CD4-positive, alpha-beta T cell (primary cell): ENCODE results near the gene MAPKBP1. TPM values are rescaled to one million over a fixed set of nuclear protein-coding genes. Genes with fewer than 3 reads are reported as not detected.

Source experiments
- ATAC-seq: fragments of 200-7000 bp; cut with Tn5 transposase; one replicate; pipeline ENCODE4 v1.10.0; 2022; ENCODE audit warnings: mild to moderate bottlenecking; ENCODE audit not compliant: poor library complexity
- CTCF ChIA-PET: fragments of 350-600 bp; sonication (Branson Sonifier 250); formaldehyde crosslinking; loops from one replicate; lab custom pipeline; 2021; ENCODE audit warnings: antibody characterized with exemption, inconsistent platforms; lab: Charles Lee
- POLR2A ChIA-PET: fragments of 350-600 bp; sonication (Branson Sonifier 250); formaldehyde crosslinking; loops from one replicate; lab custom pipeline; 2021; ENCODE audit warnings: antibody characterized with exemption, inconsistent platforms; lab: Charles Lee
- DNase-seq, 14 experiments: peaks; one replicate each; pipeline ENCODE4 v3.0.0-alpha.2; 2013 to 2020; ENCODE audit warnings: mixed read lengths in 2 of 14
- H3K27ac ChIP-seq, 2 donors: one replicate each; pipeline versions ENCODE4 v1.5.1 to v1.7.0; 2013; ENCODE audit warnings: low read length in 2 of 2, low read depth in 1 of 2, mild to moderate bottlenecking in 1 of 2
- H3K27me3 ChIP-seq, 2 experiments: 1 replicate in 1 of 2; 2 replicates in 1 of 2; pipeline versions ENCODE4 v1.6.1 to v1.7.0; 2013; ENCODE audit warnings: low read length in 2 of 2, control low read depth in 1 of 2, mild to moderate bottlenecking in 1 of 2, moderate library complexity in 1 of 2; ENCODE audit not compliant: insufficient read depth in 2 of 2, control insufficient read depth in 1 of 2
- H3K36me3 ChIP-seq: one replicate; pipeline ENCODE4 v1.6.1; 2013; ENCODE audit warnings: low read length, control low read depth; ENCODE audit not compliant: insufficient read depth
- H3K4me1 ChIP-seq: one replicate; pipeline ENCODE4 v1.6.1; 2013; ENCODE audit warnings: low read length, control low read depth; ENCODE audit not compliant: insufficient read depth
- H3K4me3 ChIP-seq: one replicate; pipeline ENCODE4 v1.5.1; 2013; ENCODE audit warnings: mild to moderate bottlenecking, low read length, moderate library complexity
- H3K9me3 ChIP-seq, 2 experiments: 1 replicate in 1 of 2; 2 replicates in 1 of 2; pipeline versions ENCODE4 v1.6.1 to v1.7.0; 2013; ENCODE audit warnings: low read length in 2 of 2, mild to moderate bottlenecking in 2 of 2, control low read depth in 1 of 2, moderate library complexity in 1 of 2; ENCODE audit not compliant: control insufficient read depth in 1 of 2, insufficient read depth in 1 of 2
- H3K27ac Mint-ChIP-seq: one replicate; pipeline ENCODE4 v1.8.0; 2020; ENCODE audit warnings: mixed read lengths
- H3K27me3 Mint-ChIP-seq: one replicate; pipeline ENCODE4 v1.8.0; 2021; ENCODE audit warnings: mixed read lengths
- H3K36me3 Mint-ChIP-seq: one replicate; pipeline ENCODE4 v1.8.0; 2021; ENCODE audit warnings: low read depth, mixed read lengths
- H3K4me1 Mint-ChIP-seq: one replicate; pipeline ENCODE4 v1.8.0; 2021; ENCODE audit warnings: low read depth, mixed read lengths
- H3K4me3 Mint-ChIP-seq: one replicate; pipeline ENCODE4 v1.8.0; 2020; ENCODE audit warnings: mild to moderate bottlenecking, mixed read lengths
- H3K9me3 Mint-ChIP-seq: one replicate; pipeline ENCODE4 v1.8.0; 2020; ENCODE audit warnings: mixed read lengths
- CTCF ChIP-seq: fragments of 200-600 bp; IDR thresholded peaks from one replicate; pipeline ENCODE4 v1.8.0; 2022; ENCODE audit warnings: antibody characterized with exemption, mild to moderate bottlenecking
- intact Hi-C, 2 experiments: fragments of 100-400 bp; cut with DNase I in 1 of 2; cut with micrococcal nuclease in 1 of 2; formaldehyde crosslinking; loops; one replicate each; pipeline versions ENCODE4 v1.15.1 to v1.9.0; 2023 to 2025; cut with DNase I, micrococcal nuclease
- total RNA-seq, 174 experiments: library from RNA in 2 of 174; stranded (reverse) in 2 of 174; gene quantifications; one replicate each; pipeline ENCODE4 v1.2.3 and lab custom pipeline; 2021 to 2026

MAPKBP1 gene
- total RNA-seq, 2 experiments from 2014 or later: 26.0 to 30.0 TPM

- H3K27ac Mint-ChIP-seq: no peak overlapping the region
- H3K27me3 ChIP-seq: no peaks in the 10 kb centered on the region
- no peak overlapping the region for H3K4me3 Mint-ChIP-seq
- TF ChIP-seq CTCF: no peak
- no peak for ATAC-seq
- DNase-seq: no peak
- H3K27ac ChIP-seq: no peak overlapping the region
- peaks cover 1% of the 10 kb centered on the region for H3K4me1 ChIP-seq
- H3K27me3 Mint-ChIP-seq: no peaks in the 10 kb centered on the region
- no peaks in the 10 kb centered on the region for H3K4me1 Mint-ChIP-seq
- H3K36me3 ChIP-seq: peaks cover 77% of the 10 kb centered on the region
- peaks cover 41% of the 10 kb centered on the region for H3K36me3 Mint-ChIP-seq
- ChIA-PET POLR2A (interaction anchor here (0.6 kb wide), 1 partner anchor 35 kb away, joined by 4 read pairs; no protein-coding TSS in a partner anchor), CTCF (interaction anchor here (0.7 kb wide), 1 partner anchor 61 kb away, joined by 3 read pairs; no protein-coding TSS in a partner anchor)
- no peaks in the 10 kb centered on the region for H3K9me3 ChIP-seq
- H3K4me3 ChIP-seq: no peak overlapping the region
- H3K9me3 Mint-ChIP-seq: no peaks in the 10 kb centered on the region
- intact Hi-C loops: no loop called here
Observed at GRCh38 chr15:41843571-41843970, 69.3 kb downstream of the MAPKBP1 start.

- no peak for DNase-seq
- Mint-ChIP-seq H3K4me3 (no peak overlapping the region), H3K9me3 (no peaks in the 10 kb centered on the region), H3K27me3 (no peaks in the 10 kb centered on the region), H3K27ac (no peak overlapping the region), H3K36me3 (peaks cover 48% of the 10 kb centered on the region), H3K4me1 (no peaks in the 10 kb centered on the region)
- intact Hi-C loops: no loop called here
- no peak for ATAC-seq
- Histone ChIP-seq H3K27ac (no peak overlapping the region), H3K27me3 (no peaks in the 10 kb centered on the region), H3K9me3 (no peaks in the 10 kb centered on the region), H3K36me3 (peaks cover 77% of the 10 kb centered on the region), H3K4me1 (no peaks in the 10 kb centered on the region), H3K4me3 (no peak overlapping the region)
- POLR2A ChIA-PET: no interaction called here
- no peak for TF ChIP-seq CTCF
- CTCF ChIA-PET: no interaction called here
Observed at GRCh38 chr15:41844814-41845213, 70.5 kb downstream of the MAPKBP1 start.

GRCh38 chr15:41847206-41847605 is 72.9 kb downstream of the MAPKBP1 start:
- Histone ChIP-seq H3K27me3 (no peaks in the 10 kb centered on the region), H3K9me3 (no peaks in the 10 kb centered on the region), H3K4me3 (no peak overlapping the region), H3K27ac (no peak overlapping the region), H3K36me3 (peaks cover 59% of the 10 kb centered on the region), H3K4me1 (peaks cover 5% of the 10 kb centered on the region)
- no peaks in the 10 kb centered on the region for H3K4me1 Mint-ChIP-seq
- H3K27me3 Mint-ChIP-seq: no peaks in the 10 kb centered on the region
- POLR2A ChIA-PET: interaction anchor here (1.4 kb wide), 1 partner anchor 15 kb away, joined by 3 read pairs; no protein-coding TSS in a partner anchor
- DNase-seq (no peak), ATAC-seq (no peak)
- no peaks in the 10 kb centered on the region for H3K9me3 Mint-ChIP-seq
- H3K4me3 Mint-ChIP-seq: no peak overlapping the region
- H3K27ac Mint-ChIP-seq: no peak overlapping the region
- intact Hi-C loops: no loop called here
- CTCF ChIA-PET: no interaction called here
- no peak for TF ChIP-seq CTCF
- H3K36me3 Mint-ChIP-seq: peaks cover 48% of the 10 kb centered on the region
